Measurements from ENCODE around the gene OR6B1. TPM values are rescaled to one million over a fixed set of nuclear protein-coding genes. Genes with fewer than 3 reads are reported as not detected.

The OR6B1 gene
- total RNA-seq, 1 experiment from 2014 or later: not detected

Other genes with a start within 250 kb of the OR6B1 start
- gene CTAGE6, start 242.6 kb upstream of the OR6B1 start, total RNA-seq (2014; rRNA removed; shearing (Covaris generic); ENCODE audit: low replicate concordance): not detected in 2 replicates
- 42.0 and 64.5 TPM in 2 replicates for gene TCAF1, start 98.1 kb upstream of the OR6B1 start, total RNA-seq (2014; rRNA removed; shearing (Covaris generic); ENCODE audit: low replicate concordance)
- gene OR2F2, start 65.1 kb upstream of the OR6B1 start, total RNA-seq (2014; rRNA removed; shearing (Covaris generic); ENCODE audit: low replicate concordance): not detected in 2 replicates
- gene OR2F1, start 45.5 kb upstream of the OR6B1 start, total RNA-seq (2014; rRNA removed; shearing (Covaris generic); ENCODE audit: low replicate concordance): 0.49 TPM in 1 of 2 replicates, not detected in the other
- gene OR2A5, start 48.6 kb downstream of the OR6B1 start, total RNA-seq (2014; rRNA removed; shearing (Covaris generic); ENCODE audit: low replicate concordance): not detected in 2 replicates
- gene OR2A25, start 69.5 kb downstream of the OR6B1 start, total RNA-seq (2014; rRNA removed; shearing (Covaris generic); ENCODE audit: low replicate concordance): not detected in 2 replicates
- not detected in 2 replicates for gene OR2A12, start 86.0 kb downstream of the OR6B1 start, total RNA-seq (2014; rRNA removed; shearing (Covaris generic); ENCODE audit: low replicate concordance)
- not detected in 2 replicates for gene OR2A2, start 109.3 kb downstream of the OR6B1 start, total RNA-seq (2014; rRNA removed; shearing (Covaris generic); ENCODE audit: low replicate concordance)
- gene OR2A14, start 122.9 kb downstream of the OR6B1 start, total RNA-seq (2014; rRNA removed; shearing (Covaris generic); ENCODE audit: low replicate concordance): not detected in 2 replicates
- 0.57 and 2.1 TPM in 2 replicates for gene CTAGE4, start 183.1 kb downstream of the OR6B1 start, total RNA-seq (2014; rRNA removed; shearing (Covaris generic); ENCODE audit: low replicate concordance)
- gene ARHGEF35, start 195.5 kb downstream of the OR6B1 start, total RNA-seq (2014; rRNA removed; shearing (Covaris generic); ENCODE audit: low replicate concordance): 0.76 TPM in 2 replicates
- not detected in 2 replicates for gene OR2A42, start 239.3 kb downstream of the OR6B1 start, total RNA-seq (2014; rRNA removed; shearing (Covaris generic); ENCODE audit: low replicate concordance)

Measured in MG63 (cell line).